Epithelial cell of esophagus (primary cell): ENCODE data around the gene AK4.

ENCODE experiments used
- DNase-seq: peaks from one replicate; pipeline ENCODE4 v3.0.0; 2010; ENCODE audit warnings: low read depth
- H3K4me3 ChIP-seq: 2 replicates; pipeline ENCODE4 v1.5.1; 2011; ENCODE audit warnings: mild to moderate bottlenecking, low read length, control low read depth
- CTCF ChIP-seq: IDR thresholded peaks from 2 replicates; pipeline ENCODE4 v1.5.1; 2011; ENCODE audit warnings: low read depth, mild to moderate bottlenecking, low read length, control low read depth, inconsistent platforms; ENCODE audit not compliant: insufficient read depth; ENCODE audit errors: missing control alignments

The AK4 gene

GRCh38 chr1:65178235-65178634, 30.2 kb downstream of the AK4 start:
- no peak overlapping the region for H3K4me3 ChIP-seq
- TF ChIP-seq CTCF, result no peak
- DNase-seq, result no peak

GRCh38 chr1:65179148-65179547, 31.1 kb downstream of the AK4 start:
- no peak for TF ChIP-seq CTCF
- DNase-seq, result peak; percentile 45
- no peak overlapping the region for H3K4me3 ChIP-seq

GRCh38 chr1:65180977-65181376, 33.0 kb downstream of the AK4 start:
- no peak for TF ChIP-seq CTCF
- H3K4me3 ChIP-seq, result no peak overlapping the region
- DNase-seq, result no peak

GRCh38 chr1:65182658-65183268, 34.8 kb downstream of the AK4 start:
- no peak overlapping the region for H3K4me3 ChIP-seq
- no peak for TF ChIP-seq CTCF
- no peak for DNase-seq

GRCh38 chr1:65189576-65190115, 41.6 kb downstream of the AK4 start:
- no peak overlapping the region for H3K4me3 ChIP-seq
- no peak for DNase-seq
- no peak for TF ChIP-seq CTCF

- no peak for DNase-seq
- TF ChIP-seq CTCF, result no peak
Observed at GRCh38 chr1:65190229-65190628, 42.2 kb downstream of the AK4 start.

GRCh38 chr1:65193129-65193695, 45.2 kb downstream of the AK4 start:
- TF ChIP-seq CTCF, result no peak
- DNase-seq, result no peak
- H3K4me3 ChIP-seq, result no peak overlapping the region

More at GRCh38 chr1:65190229-65190628, 42.2 kb downstream of the AK4 start:
- H3K4me3 ChIP-seq, result no peak overlapping the region
